ENCODE measurements around the gene MCM10. TPM values are rescaled to one million over a fixed set of nuclear protein-coding genes. Genes with fewer than 3 reads are reported as not detected.

The MCM10 gene
- total RNA-seq, 4 donors from 2014 or later, result 2.3 to 9.2 (median 4.0) TPM

DNA sequence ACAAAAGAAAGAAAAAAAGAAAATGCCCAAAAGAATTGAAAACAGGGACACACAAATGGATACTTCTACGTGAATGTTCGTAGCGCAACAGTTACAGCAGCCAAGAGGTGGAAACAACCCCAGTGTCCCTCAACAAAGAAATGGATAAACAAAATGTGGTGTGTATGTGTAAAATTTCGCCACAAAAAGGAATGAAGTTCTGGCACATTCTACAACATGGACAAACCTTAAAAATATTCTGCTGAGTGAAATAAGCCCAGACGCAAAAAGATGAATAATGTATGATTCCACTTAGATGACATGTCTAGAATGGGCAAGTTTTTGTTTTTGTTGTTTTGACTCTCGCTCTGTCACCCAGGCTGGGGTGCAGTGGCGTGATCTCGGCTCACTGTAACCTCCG, 61.9 kb downstream of the MCM10 start:
- Histone ChIP-seq H3K4me1 (peaks cover 0 to 5% (median 0%) of the 10 kb centered on the region in 3 donors), H3K36me3 (no peaks in the 10 kb centered on the region), H3K27ac (no peak overlapping the region), H3K27me3 (no peaks in the 10 kb centered on the region), H3K4me3 (no peak overlapping the region), H3K9me3 (no peaks in the 10 kb centered on the region)
- no peak for DNase-seq
- no peak for TF ChIP-seq POLR2A (IDR thresholded peaks at IDR 0.05)
- TF ChIP-seq CTCF (IDR thresholded peaks at IDR 0.05), result no peak
- 88 to 91% methylated on average over 9 of the region's 9 CpGs for WGBS, 2 donors
- intact Hi-C loops (cut with DNase I), result no loop called here

DNA sequence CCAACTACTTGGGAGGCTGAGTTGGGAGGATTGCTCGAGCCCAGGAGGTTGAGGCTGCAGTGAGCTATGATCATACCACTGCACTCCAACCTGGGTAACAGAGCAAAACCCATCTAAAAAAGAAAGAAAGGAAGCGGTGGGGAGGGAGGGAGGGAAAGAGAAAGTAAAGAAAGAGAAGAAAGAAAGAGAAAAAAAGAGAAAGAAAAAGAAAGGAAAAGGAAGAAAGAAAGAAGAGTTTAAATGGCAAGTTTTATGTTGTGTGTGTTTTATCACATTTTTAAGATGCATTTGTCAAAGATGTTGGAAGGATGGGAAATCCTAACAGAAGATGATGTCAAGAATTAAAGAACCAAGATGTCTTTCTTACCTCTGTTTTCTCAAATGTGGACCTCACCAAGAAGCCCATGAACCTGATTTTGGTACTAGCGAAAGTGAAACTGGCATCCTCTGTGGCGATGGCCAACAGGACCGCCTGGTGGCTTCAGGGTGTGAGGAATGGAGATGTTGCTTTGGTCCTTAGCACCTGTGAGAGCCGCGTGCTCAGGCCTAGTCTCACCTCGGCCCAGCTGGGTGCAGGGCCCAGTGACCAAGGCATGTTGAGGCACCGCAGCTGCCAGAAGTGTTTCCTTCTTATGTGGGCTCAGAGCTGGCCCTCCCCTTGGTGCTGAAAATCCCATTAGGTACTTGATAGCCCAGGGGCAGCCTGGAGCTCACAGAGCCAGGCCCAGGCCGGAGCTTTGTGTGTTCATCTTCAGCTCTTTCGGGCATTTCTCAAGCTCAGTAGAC, 63.0 kb downstream of the MCM10 start:
- 80 to 85% methylated on average over 10 to 11 of the region's 11 CpGs for WGBS, 2 donors
- intact Hi-C loops (cut with DNase I), result no loop called here
- H3K9me3 ChIP-seq, result no peaks in the 10 kb centered on the region
- no peak overlapping the region for H3K27ac ChIP-seq
- no peak overlapping the region for H3K4me3 ChIP-seq
- H3K36me3 ChIP-seq, result no peaks in the 10 kb centered on the region
- H3K27me3 ChIP-seq, result no peaks in the 10 kb centered on the region
- DNase-seq, result no peak
- H3K4me1 ChIP-seq, result peaks cover 0 to 5% (median 0%) of the 10 kb centered on the region in 3 donors
- TF ChIP-seq CTCF (IDR thresholded peaks at IDR 0.05) (no peak), POLR2A (IDR thresholded peaks at IDR 0.05) (no peak)

DNA sequence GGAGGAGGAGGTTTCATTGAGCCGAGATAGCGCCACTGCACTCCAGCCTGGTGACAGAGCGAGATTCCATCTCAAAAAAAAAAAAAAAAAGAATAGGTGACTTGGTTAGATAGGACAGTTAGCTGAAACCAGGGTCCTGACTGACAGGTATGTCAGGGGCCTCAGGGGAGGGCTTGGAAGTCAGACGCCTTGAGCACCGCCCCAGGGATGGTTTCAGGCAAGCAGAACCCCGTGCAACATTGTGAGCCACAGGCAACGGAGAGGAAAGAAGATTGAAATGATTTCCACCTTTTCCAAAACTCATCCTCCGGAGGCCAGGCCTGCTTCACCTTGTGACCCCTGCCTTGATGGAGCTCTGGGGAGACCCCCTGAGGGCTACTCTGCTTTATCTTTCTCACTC, 64.2 kb downstream of the MCM10 start:
- Histone ChIP-seq H3K4me1 (peaks cover 0 to 5% (median 0%) of the 10 kb centered on the region in 3 donors), H3K9me3 (no peaks in the 10 kb centered on the region), H3K36me3 (no peaks in the 10 kb centered on the region), H3K27me3 (no peaks in the 10 kb centered on the region), H3K27ac (no peak overlapping the region), H3K4me3 (no peak overlapping the region)
- no peak for DNase-seq
- 88 to 89% methylated on average over 8 of the region's 8 CpGs for WGBS, 2 donors
- TF ChIP-seq POLR2A (IDR thresholded peaks at IDR 0.05), result no peak
- TF ChIP-seq CTCF (IDR thresholded peaks at IDR 0.05), result no peak
- intact Hi-C loops (cut with DNase I), result no loop called here

GRCh38 chr10:13227031-13227430, 65.7 kb downstream of the MCM10 start:
- TF ChIP-seq CTCF (IDR thresholded peaks at IDR 0.05), result no peak
- no peak for TF ChIP-seq POLR2A (IDR thresholded peaks at IDR 0.05)
- no peaks in the 10 kb centered on the region for H3K9me3 ChIP-seq
- DNase-seq, result no peak
- no peaks in the 10 kb centered on the region for H3K27me3 ChIP-seq
- H3K36me3 ChIP-seq, result no peaks in the 10 kb centered on the region
- intact Hi-C loops (cut with DNase I), result no loop called here
- no peak overlapping the region for H3K4me3 ChIP-seq
- WGBS, 2 donors, result 70% methylated on average over 4 of the region's 5 CpGs; no CpG with 5 or more reads in 1 of the 2 donors
- H3K4me1 ChIP-seq, result no peaks in the 10 kb centered on the region
- H3K27ac ChIP-seq, result no peak overlapping the region

- DNase-seq, result no peak
- no peak overlapping the region for H3K27ac ChIP-seq
- no peaks in the 10 kb centered on the region for H3K4me1 ChIP-seq
- WGBS, 2 donors, result 55 to 65% methylated on average over 7 to 9 of the region's 9 CpGs
- H3K9me3 ChIP-seq, result no peaks in the 10 kb centered on the region
- TF ChIP-seq POLR2A (IDR thresholded peaks at IDR 0.05) (no peak), CTCF (IDR thresholded peaks at IDR 0.05) (no peak)
- H3K36me3 ChIP-seq, result no peaks in the 10 kb centered on the region
- H3K27me3 ChIP-seq, result peaks cover 0 to 25% (median 0%) of the 10 kb centered on the region in 4 donors
- intact Hi-C loops (cut with DNase I), result no loop called here
- H3K4me3 ChIP-seq, result no peak overlapping the region
Measured at GRCh38 chr10:13231190-13231589, 69.8 kb downstream of the MCM10 start.
